Measurements from ENCODE around the gene SMIM41. TPM values are rescaled to one million over a fixed set of nuclear protein-coding genes. Genes with fewer than 3 reads are reported as not detected.

Gene SMIM41
- total and polyA plus RNA-seq, 4 donors, result 0.03 to 0.50 (median 0.24) TPM; not detected in 1

DNA sequence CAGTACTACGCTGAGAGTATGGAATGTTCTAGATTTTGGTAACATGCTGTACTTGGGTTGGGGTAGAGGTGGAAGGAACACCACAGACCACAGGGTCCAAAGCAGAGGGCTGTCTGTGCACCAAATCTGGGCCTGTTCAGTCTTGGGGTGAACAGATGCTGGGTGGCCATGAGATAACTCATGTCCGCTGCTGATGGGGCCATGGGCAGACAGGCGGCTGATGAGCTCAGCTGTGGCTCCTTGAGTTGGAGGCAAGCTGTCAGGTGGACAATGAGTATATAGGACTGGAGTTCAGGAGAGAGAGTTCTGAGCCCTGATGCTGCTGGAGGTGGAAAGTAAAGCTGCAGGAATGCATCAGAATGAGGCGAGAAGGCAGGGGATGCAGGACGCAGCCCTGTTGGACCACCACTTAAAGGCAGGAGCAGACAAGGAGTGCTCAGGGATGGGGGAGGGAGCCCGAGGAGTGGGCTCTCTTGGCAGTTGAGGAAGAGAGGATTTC lies 6.2 kb downstream of the SMIM41 start:
- Histone ChIP-seq H3K27me3 (ENCODE audit: control insufficient read depth in 4 of 4, insufficient read depth in 4 of 4, low read length in 3 of 4) (no peaks in the 10 kb centered on the region), H3K9ac (ENCODE audit: low read depth in 1 of 2, low read length in 2 of 2) (no peak overlapping the region), H3K4me1 (ENCODE audit: control insufficient read depth in 4 of 4, insufficient read depth in 4 of 4, low read length in 3 of 4) (peaks cover 6 to 36% (median 25%) of the 10 kb centered on the region in 4 donors)

DNA sequence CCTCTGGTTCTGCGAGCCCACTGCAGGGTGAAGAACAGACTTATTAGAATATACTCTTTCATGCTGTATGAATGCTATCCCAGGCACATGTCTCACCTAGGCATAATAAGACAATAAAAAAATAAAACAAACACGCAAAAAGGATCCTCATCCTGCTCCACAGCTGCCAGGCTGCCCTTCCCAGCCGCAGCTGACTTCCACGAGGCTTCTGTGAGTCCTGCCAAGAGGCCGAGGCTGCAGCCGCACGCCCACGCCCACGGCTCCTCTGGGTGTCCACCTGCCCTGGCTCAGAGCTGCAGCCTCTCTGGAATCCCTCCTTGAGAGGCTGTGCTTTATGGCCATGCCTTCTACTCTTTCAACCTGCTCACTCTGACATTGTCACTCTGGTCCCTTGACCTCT lies 6.9 kb downstream of the SMIM41 start:
- H3K9ac ChIP-seq (ENCODE audit: low read depth in 1 of 2, low read length in 2 of 2), result no peak overlapping the region
- H3K4me3 ChIP-seq (ENCODE audit: low read depth in 1 of 3, low read length in 3 of 3), result no peak overlapping the region
- no peak overlapping the region for H3K27ac ChIP-seq (ENCODE audit: low read depth in 1 of 2, low read length in 2 of 2)
- TF ChIP-seq YY1 (IDR thresholded peaks at IDR 0.05) (no peak), EGR1 (IDR thresholded peaks at IDR 0.05; ENCODE audit: low read depth in 2 of 2) (peak in 1 of 2 donors; percentile 87)
- no peaks in the 10 kb centered on the region for H3K36me3 ChIP-seq (ENCODE audit: control insufficient read depth in 4 of 4, insufficient read depth in 3 of 4, low read depth in 1 of 4, low read length in 3 of 4)
- no peak for DNase-seq (ENCODE audit: low spot score)
- no peaks in the 10 kb centered on the region for H3K27me3 ChIP-seq (ENCODE audit: control insufficient read depth in 4 of 4, insufficient read depth in 4 of 4, low read length in 3 of 4)
- H3K4me1 ChIP-seq (ENCODE audit: control insufficient read depth in 4 of 4, insufficient read depth in 4 of 4, low read length in 3 of 4), result peaks cover 1 to 30% (median 20%) of the 10 kb centered on the region in 4 donors
- 47% methylated on average over 9 of the region's 9 CpGs for WGBS
- H3K9me3 ChIP-seq (ENCODE audit: control insufficient read depth in 4 of 4, low read length in 3 of 4), result no peaks in the 10 kb centered on the region

More for the DNA sequence above, 6.2 kb downstream of the SMIM41 start:
- no peak overlapping the region for H3K27ac ChIP-seq (ENCODE audit: low read depth in 1 of 2, low read length in 2 of 2)
- no peaks in the 10 kb centered on the region for H3K9me3 ChIP-seq (ENCODE audit: control insufficient read depth in 4 of 4, low read length in 3 of 4)
- DNase-seq (ENCODE audit: low spot score), result no peak
- 90% methylated on average over 6 of the region's 6 CpGs for WGBS
- no peaks in the 10 kb centered on the region for H3K36me3 ChIP-seq (ENCODE audit: control insufficient read depth in 4 of 4, insufficient read depth in 3 of 4, low read depth in 1 of 4, low read length in 3 of 4)
- no peak for TF ChIP-seq CTCF (IDR thresholded peaks at IDR 0.05; ENCODE audit: low read depth, low read length, missing input control)
- no peak for TF ChIP-seq HNF4A (conservative IDR thresholded peaks at IDR 0.05)
- no peak for TF ChIP-seq TAF1 (conservative IDR thresholded peaks at IDR 0.05)
- TF ChIP-seq, protein P1, sequence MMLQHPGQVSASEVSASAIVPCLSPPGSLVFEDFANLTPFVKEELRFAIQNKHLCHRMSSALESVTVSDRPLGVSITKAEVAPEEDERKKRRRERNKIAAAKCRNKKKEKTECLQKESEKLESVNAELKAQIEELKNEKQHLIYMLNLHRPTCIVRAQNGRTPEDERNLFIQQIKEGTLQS (IDR thresholded peaks at IDR 0.05), result no peak
- TF ChIP-seq SP1 (IDR thresholded peaks at IDR 0.05), result no peak
- no peak for TF ChIP-seq FOXA2 (IDR thresholded peaks at IDR 0.05)
- TF ChIP-seq YY1 (IDR thresholded peaks at IDR 0.05), result no peak
- TF ChIP-seq HNF4G (IDR thresholded peaks at IDR 0.05), result no peak
- no peak for TF ChIP-seq RXRA (IDR thresholded peaks at IDR 0.05)
- no peak for TF ChIP-seq JUND (IDR thresholded peaks at IDR 0.05)
- no peak for TF ChIP-seq EGR1 (IDR thresholded peaks at IDR 0.05; ENCODE audit: low read depth in 2 of 2)
- H3K4me3 ChIP-seq (ENCODE audit: low read depth in 1 of 3, low read length in 3 of 3), result no peak overlapping the region

DNA sequence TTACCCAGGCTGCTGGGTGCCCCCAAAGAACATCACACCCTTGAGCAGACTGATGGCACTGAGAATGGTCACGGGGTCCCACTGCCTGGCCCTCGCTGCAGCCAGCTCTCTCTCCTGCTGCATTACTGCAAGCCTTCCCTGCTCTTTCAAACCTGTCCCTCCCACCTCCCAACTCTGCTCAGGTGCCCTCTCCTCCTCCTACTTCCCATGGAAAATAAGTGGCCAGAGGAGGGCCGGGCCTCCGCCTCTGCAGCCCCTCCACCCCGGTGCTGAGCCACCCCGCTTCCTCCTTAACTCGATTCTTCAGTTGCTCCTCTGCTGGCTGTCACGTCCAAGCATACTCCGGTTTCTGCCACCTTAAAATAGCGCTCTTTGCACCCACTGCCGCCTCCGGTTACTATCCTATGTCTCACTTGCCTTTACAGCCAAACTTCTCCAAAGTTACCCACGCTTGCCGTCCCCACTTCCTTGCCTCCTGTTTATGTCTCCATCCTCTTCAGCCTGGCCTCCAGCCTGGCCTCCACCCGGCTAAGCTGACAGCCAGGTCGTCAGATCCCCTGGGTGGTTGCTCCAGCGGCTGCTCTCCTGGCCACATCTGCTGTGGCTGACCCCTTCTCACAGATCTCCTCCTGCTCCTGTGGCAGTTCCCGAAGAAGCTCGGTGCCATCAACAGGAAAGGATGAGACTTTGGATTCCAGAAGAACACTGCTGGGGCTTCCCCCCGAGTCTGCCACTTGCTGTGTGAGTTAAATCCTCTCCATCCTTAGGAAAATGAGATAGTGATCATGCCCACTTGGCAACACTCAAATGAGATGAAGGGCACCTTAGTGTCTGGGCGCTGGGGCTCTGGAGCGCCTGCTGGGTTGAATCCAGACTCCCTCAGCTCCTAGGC lies 7.7 kb downstream of the SMIM41 start:
- Histone ChIP-seq H3K36me3 (ENCODE audit: control insufficient read depth in 4 of 4, insufficient read depth in 3 of 4, low read depth in 1 of 4, low read length in 3 of 4) (no peaks in the 10 kb centered on the region), H3K4me3 (ENCODE audit: low read depth in 1 of 3, low read length in 3 of 3) (no peak overlapping the region)
- 90% methylated on average over 22 of the region's 22 CpGs for WGBS

More for the DNA sequence above, 7.7 kb downstream of the SMIM41 start:
- no peaks in the 10 kb centered on the region for H3K27me3 ChIP-seq (ENCODE audit: control insufficient read depth in 4 of 4, insufficient read depth in 4 of 4, low read length in 3 of 4)
- DNase-seq (ENCODE audit: low spot score), result no peak
- TF ChIP-seq SP1 (IDR thresholded peaks at IDR 0.05) (no peak), HNF4A (conservative IDR thresholded peaks at IDR 0.05) (no peak), YY1 (IDR thresholded peaks at IDR 0.05) (no peak), FOXA1 (IDR thresholded peaks at IDR 0.05) (no peak), FOXA2 (IDR thresholded peaks at IDR 0.05) (no peak), GABPA (IDR thresholded peaks at IDR 0.05 in 1 of 2, conservative IDR thresholded peaks at IDR 0.05 in 1 of 2) (no peak), RAD21 (IDR thresholded peaks at IDR 0.05) (no peak), JUND (IDR thresholded peaks at IDR 0.05) (no peak), TAF1 (conservative IDR thresholded peaks at IDR 0.05) (no peak), NR2F2 (IDR thresholded peaks at IDR 0.05) (no peak), RXRA (IDR thresholded peaks at IDR 0.05) (no peak), CTCF (IDR thresholded peaks at IDR 0.05; ENCODE audit: low read depth, low read length, missing input control) (no peak), HNF4G (IDR thresholded peaks at IDR 0.05) (no peak), EGR1 (IDR thresholded peaks at IDR 0.05; ENCODE audit: low read depth in 2 of 2) (no peak)
- TF ChIP-seq, protein P2, sequence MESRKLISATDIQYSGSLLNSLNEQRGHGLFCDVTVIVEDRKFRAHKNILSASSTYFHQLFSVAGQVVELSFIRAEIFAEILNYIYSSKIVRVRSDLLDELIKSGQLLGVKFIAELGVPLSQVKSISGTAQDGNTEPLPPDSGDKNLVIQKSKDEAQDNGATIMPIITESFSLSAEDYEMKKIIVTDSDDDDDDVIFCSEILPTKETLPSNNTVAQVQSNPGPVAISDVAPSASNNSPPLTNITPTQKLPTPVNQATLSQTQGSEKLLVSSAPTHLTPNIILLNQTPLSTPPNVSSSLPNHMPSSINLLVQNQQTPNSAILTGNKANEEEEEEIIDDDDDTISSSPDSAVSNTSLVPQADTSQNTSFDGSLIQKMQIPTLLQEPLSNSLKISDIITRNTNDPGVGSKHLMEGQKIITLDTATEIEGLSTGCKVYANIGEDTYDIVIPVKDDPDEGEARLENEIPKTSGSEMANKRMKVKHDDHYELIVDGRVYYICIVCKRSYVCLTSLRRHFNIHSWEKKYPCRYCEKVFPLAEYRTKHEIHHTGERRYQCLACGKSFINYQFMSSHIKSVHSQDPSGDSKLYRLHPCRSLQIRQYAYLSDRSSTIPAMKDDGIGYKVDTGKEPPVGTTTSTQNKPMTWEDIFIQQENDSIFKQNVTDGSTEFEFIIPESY (IDR thresholded peaks at IDR 0.05), result no peak
- TF ChIP-seq, protein P1 (IDR thresholded peaks at IDR 0.05), result no peak
- no peaks in the 10 kb centered on the region for H3K9me3 ChIP-seq (ENCODE audit: control insufficient read depth in 4 of 4, low read length in 3 of 4)
- no peak overlapping the region for H3K9ac ChIP-seq (ENCODE audit: low read depth in 1 of 2, low read length in 2 of 2)
- peaks cover 0 to 24% (median 14%) of the 10 kb centered on the region in 4 donors for H3K4me1 ChIP-seq (ENCODE audit: control insufficient read depth in 4 of 4, insufficient read depth in 4 of 4, low read length in 3 of 4)
- H3K27ac ChIP-seq (ENCODE audit: low read depth in 1 of 2, low read length in 2 of 2), result no peak overlapping the region
